Activated CD8-positive, alpha-beta memory T cell treated with anti-CD3 and anti-CD28 coated beads for 48 hours (primary cell): ENCODE results near the gene WDR73.

Experiments
- DNase-seq, 3 experiments: peaks; one replicate each; pipeline ENCODE4 v3.0.0-alpha.2; 2020; ENCODE audit warnings: low read depth in 2 of 3, low spot score in 2 of 3

The WDR73 gene

DNA sequence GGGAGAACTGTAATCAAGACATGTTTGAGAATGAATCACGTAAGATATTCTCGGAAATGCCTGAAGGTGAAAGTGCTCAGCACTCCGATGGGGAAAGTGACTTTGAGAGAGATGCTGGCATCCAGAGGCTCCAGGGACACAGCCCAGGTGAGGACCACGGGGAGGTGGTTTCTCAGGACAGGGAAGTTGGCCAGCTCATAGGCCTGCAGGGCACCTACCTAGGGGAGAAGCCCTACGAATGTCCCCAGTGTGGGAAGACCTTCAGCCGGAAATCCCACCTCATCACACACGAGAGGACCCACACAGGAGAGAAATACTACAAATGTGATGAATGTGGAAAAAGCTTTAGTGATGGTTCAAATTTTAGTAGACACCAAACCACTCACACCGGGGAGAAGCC, 33.5 kb downstream of the WDR73 start:
- DNase-seq: no peak

DNA sequence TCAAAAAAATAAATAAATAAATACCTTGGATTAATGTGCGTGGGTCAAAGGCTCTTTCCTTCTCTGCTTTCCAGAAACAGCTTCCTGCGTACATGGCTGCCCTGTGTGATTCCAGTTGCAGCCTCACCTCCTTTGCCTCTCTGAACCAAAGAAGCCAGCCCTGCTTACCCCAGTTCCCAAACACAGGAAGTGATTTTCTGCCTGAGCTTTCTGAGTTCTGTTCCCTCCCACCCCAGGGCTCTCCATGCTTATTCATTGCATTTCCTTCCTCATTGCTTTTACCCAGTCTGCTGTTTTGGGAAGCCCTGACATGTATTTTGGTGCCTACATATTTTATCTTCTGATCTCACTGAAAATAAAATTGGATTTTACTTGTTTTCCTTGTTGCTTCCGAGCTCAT, 37.8 kb downstream of the WDR73 start:
- DNase-seq: no peak

DNA sequence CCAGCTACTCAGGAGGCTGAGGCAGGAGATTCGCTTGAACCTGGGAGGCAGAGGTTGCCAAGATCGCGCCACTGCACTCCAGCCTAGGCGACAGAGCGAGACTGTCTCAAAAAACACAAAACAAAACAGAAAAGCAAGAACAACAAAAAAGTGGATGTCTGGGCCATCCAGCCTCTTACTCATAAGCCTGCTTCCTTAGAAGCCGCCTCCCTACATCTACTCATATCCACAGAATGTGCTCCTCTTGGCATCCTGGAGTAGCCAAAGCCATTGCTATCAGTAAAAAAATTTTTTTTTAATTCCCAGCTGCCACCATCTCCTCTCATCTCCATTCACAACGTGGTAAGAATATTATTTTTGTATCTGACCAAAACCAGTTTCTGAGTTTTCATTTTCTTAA, 42.5 kb downstream of the WDR73 start:
- DNase-seq: no peak

DNA sequence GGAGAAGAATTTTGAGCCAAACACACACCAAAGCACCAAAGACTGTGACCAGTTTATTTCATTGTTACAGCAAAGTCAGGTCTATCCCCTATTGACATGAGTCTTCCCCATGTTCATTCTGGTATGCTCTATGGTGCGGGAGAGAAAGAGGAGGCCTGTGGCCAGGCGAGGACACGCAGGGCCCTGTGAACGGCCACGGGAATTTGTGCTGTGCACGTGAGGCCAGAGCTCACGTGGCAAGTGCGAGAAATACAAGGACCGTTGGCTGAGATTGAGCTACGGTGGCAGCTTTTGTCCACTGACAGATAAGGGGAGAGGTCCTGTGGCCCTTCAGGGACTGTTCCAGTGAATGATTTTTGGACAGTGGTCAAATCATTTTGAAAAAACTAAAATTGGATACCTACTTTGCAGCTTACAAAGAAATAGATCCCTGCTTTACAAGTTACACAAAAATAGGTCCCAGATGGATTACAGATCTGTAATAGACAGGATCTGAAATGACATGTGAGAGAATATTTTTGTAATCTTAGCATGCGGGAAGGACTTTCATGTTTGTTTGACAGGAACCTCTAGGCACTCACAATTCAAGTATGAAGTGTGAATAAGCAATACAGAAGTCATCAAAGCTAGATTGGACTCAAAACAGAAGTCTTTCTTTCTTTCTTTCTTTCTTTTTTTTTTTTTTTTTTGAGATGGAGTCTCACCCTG, 44.1 kb downstream of the WDR73 start:
- no peak for DNase-seq

DNA sequence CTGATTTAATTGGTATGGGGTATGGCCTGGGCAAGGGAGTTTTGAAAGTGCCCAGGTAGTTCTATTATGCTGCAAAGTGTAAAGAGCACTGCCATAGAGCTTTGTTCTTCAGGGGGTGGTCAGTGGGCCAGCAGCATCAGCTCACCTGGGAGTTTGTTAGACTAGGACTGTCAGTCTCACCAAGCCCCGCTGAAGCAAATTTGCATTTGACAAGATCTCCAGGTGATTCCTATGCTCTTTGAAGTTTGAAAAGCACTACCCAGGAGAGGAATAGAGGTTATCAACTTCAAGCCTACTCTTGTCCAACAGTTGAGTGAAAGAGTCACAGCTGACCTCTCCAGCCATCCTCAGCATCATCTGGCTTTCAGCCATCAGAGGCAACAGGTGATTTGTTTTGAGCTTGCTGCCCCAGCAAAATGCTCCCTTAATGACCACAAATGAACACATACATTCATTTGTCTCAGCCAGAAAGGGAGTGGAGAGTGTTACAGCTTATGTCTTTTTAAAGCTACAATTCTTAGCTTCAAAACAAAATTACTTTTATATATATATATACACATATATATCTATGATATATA, 45.3 kb downstream of the WDR73 start:
- no peak for DNase-seq

DNA sequence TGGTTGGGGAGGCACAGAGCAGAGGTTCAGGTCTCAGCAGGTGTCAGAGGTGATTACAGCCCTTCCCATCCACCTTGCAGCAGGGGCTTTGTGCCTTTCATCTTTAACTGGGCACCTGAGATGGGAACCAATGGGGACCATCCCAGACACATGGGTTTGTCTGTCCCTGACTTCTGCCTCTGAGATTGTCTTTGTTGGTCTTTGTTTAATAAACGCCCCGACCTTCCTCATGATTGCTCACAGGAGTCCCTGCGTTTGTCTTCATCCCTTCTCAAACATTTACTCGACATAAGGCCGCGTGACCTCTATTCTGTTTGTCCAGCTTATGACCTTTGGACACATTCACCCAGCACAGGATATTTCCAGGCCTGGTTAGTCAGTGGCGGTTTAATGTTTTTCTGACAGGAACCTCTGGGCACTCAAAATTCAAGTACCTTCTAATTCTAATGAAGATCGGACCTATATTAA, 47.4 kb downstream of the WDR73 start:
- no peak for DNase-seq

DNA sequence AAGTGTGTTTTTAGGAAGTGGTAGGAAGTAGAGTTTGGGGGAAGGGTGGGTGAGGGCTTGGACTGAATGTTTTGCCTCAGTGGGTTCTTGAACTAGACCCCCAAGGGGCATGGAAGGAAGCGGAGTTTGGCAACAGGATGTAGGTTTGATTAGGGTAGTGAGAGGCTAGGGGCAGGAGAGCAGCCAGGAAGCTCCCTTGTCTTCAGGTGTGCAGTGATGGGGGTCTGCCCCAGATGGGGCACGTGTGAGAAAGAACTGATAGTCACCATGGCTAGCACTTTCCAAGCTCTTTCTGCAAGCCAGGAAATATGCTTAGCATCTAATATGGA, 48.6 kb downstream of the WDR73 start:
- DNase-seq: no peak

DNA sequence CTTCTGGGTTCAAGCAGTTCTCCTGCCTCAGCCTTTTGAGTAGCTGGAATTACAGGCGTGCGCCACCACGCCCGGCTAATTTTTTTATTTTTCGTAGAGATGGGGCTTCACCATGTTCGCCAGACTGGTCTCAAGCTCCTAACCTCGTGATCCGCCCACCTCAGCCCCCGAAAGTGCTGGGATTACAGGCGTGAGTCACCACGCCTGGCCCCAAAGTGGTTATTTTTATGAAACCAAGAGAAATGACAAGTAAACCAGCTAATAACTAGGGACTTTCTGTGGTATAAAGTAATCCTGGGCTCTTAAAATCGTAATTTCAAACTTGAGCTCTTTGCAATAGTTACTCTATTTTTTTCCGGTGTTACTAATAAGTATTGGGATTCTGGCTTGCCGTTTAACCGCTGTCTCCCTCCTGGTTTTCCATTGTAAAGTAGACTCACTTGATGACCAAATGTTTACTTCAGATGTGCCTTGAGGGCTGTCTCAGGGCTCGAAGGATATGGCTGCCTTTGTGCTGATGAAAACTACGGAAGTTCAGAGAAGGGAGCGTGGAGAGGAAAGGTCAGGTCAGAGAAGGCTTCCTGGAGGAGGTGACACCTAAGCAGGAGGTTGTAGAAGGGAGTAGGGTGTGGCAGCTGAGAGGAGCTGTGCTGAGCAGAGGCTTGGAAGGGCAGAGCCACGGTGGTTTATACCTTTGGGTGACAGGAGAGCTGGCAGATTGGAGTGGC, 49.1 kb downstream of the WDR73 start:
- DNase-seq: peak in 2 of 3 experiments; percentile 50 to 66

DNA sequence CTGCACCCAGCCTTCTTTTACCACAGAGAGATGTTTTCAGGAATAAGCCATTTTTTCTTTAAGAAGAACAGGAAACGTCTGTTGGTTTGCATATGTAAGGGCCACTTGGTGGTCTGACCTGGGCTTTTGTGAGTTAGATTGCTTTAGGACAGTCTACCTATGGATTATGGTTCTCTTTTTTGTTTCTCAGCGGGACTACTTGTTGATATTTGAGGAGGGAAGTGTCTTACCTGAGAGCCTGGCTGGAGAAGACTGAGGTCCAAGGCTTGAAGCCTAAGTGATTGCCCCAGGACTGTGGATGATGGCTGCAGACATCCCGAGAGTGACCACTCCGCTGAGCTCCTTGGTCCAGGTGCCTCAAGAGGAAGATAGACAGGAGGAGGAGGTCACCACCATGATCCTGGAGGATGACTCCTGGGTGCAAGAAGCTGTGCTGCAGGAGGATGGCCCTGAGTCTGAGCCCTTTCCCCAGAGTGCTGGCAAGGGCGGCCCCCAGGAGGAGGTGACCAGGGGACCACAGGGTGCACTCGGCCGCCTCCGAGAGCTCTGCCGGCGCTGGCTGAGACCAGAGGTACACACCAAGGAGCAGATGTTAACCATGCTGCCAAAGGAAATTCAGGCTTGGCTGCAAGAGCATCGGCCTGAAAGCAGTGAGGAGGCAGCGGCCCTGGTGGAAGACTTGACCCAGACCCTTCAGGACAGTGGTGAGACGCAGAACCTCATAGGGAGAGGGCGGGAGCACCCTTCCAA, 50.3 kb downstream of the WDR73 start:
- DNase-seq: no peak

DNA sequence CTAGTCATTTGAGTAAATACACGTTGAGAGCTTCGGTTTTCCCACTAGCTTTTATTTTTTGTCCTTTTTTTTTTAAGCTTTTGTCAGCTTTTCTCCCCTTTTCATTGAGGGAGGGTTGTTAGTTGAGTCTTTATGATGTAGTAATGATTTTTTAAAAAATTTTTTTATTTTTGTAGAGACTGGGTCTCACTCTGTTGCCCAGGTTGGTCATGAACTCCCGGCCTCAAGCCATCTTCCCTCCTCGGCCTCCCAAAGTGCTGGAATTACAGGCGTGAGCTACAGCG, 52.6 kb downstream of the WDR73 start:
- no peak for DNase-seq

DNA sequence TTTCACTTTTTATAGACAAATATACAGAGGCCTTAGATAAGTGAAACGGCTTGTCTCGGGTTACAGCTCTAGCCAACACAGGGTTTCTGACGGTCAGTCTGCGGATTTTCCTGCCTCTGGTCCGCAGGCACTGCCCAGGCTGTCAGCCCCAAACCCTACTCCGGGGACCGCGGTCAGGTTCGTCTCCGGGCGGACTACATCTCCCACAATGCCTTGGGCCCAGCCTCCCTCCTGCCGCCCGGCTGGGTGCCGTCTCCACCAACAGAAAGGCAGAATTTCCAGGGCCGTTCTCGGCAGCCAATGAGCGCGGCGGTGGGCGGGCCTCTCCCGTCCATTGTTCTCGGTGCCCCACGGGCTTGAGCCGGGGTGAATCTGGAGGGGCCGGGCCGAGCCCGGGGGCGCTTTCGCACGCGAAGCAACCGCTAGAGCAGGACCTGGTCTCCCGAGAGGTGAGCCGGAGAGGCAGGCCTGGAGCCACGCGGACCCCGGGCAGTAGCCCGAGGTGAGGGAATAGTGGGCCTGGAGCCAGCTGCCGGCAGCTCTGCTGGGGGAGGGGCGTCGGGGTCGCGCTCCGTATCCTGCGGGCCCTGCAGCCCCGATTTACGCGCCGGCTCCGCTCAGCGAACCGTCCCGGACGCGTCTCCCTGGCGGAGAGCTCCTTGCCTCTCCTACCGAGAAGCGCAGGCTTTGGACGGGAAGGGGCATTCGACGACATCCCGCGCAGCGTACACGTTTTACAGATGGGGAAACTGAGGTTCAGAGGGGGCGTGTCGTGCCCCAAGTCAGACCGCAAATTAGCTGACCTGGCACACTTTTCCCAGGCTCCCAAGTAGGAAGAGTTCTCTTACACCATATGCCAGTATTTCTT, 53.2 kb downstream of the WDR73 start, which contains the start of gene ZSCAN2:
Gene ZSCAN2, plus strand, starts transcription at position 323 of the 868 bp plus-strand sequence. CDS start 2,919 bp downstream, outside the sequence.
- peak; percentile 83 to 93 (median 89) for DNase-seq

DNA sequence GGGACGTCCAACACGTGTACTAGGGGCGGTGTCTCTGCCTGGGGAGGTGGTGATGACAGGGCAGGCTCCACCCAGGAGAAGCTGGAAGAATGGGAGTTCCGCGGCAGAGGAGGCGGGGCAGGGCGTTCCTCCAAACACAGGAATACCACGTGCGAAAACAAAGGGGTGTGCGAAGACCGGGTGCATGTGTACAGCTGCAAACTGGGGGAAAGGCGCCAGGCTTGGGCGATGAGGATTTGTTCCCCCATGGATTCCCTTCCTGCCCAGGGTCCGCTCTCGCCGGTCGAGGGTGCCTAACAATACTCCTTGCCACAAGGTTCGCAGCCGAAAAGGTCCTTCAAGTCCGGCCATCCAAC, 53.8 kb downstream of the WDR73 start:
- peak in 1 of 3 experiments; percentile 13 for DNase-seq

DNA sequence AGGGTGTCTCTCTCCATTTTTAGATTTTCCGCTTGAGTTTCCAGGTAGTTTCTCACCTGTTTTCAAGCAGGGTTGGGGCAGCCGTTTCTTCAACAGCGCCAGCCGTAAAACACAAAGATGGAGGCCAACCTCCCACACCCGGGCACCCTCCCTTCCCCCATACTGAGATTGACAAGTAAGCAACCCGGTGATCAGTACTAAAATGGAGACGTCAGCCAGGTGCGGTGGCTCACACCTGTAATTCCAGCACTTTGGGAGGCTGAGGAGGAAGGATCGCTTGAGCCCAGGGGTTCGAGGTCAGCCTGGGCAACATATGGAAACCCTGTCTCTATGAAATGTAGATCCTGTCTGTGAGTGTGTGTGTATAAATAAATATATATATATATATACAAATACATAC, 54.2 kb downstream of the WDR73 start:
- DNase-seq: no peak

DNA sequence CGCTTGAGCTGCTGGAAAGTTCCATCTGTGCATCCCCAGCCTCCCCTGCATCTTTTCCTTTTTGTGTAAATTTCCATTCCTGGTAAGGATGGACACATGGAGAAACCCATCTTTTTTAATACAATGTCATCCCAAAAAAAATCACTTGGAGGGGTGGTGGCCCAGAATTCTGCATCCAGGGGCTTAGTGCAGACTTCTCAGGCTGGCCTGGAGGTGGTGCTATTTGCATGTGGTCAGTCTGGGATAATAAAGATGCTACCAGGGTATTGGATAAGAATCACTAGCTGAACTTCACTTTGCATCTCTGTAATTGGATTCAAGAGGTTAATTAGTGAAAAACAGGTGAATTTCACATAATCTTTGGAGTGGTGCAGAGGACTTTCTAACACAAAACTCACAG, 55.1 kb downstream of the WDR73 start:
- no peak for DNase-seq

DNA sequence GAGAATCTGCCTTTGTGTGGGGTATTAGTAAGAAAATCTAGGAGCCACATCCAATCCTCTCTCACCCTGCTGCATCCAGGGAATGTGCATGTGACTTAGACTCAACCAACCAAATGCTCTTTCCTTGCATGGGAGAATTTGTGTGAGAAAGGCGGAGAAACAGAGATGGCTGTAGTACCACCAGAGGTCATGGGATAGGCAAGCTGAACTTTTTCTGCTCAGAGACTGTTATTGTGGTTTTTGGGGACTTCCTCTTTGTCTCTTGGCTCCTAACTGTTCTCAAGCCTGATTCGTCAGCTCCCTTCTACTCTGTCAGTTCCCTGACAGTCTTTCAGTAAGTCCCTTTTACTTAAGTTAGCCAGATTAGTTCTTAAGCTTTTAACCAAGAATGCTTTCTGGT, 55.8 kb downstream of the WDR73 start:
- no peak for DNase-seq

DNA sequence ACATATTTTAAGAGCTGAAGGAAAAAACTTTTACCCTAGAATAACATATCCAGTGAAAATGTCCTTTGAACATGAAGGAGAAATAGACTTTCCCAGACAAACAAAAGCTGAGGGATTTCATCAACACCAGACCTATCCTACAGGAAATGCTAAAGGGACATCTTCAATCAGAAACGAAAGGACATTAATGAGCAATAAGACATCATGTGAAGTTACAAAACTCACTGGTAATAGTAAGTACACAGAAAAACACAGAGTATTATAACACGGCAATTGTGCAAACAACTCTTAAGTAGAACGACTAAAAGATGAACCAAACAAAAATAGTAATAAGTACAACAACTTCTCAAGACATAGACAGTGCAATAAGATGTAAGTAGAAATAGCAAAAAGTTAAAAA, 56.8 kb downstream of the WDR73 start:
- DNase-seq: no peak

DNA sequence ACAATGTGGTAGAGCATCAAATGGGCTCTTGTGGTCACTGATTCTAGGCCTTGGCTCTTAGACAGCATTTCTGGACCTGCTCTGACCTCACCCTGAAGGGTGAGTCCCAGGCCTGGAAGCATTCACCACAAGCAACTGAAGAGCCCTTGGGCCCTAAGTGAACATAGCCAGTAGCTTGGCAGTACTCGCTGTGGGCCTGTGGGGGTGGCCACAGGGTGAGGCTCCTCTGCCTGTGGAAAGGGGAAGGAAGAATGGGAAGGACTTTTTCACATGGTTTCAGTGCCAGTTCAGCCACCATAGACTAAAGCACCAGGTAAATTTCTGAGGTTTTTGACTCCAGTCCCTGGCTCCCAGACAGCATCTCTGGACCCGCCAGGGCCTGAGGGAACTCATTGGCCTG, 58.4 kb downstream of the WDR73 start:
- DNase-seq: no peak

DNA sequence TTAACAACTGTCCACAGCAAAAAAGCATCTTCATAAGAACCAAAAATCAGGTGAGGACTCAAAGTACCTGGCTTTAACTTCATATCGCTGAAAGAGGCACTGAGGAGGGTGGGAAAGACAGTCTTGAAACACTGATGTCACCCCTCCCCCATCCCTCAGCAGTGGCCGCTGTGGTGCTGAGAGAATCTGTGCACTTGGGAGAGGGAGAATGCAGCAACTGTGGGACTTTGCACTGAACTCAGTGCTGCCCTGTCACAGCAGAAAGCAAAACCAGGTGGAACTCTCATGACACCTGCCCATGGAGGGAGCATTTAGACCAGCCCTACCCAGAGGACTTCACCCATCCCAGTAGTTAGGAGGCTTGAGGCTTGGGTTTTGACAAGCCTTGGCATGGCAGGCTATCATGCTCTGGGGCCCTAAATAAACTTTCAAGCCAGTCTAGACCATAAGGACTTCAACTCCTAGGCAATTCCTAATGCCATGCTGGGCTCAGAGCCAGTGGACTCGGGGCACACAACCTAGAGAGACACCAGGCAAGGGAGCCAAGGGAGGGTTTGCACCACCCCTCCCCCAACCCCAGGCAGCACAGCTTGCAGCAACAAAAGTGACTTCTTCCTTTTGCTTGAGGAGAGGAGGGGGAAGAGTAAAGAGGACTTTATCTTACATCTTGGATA, 59.3 kb downstream of the WDR73 start:
- no peak for DNase-seq

DNA sequence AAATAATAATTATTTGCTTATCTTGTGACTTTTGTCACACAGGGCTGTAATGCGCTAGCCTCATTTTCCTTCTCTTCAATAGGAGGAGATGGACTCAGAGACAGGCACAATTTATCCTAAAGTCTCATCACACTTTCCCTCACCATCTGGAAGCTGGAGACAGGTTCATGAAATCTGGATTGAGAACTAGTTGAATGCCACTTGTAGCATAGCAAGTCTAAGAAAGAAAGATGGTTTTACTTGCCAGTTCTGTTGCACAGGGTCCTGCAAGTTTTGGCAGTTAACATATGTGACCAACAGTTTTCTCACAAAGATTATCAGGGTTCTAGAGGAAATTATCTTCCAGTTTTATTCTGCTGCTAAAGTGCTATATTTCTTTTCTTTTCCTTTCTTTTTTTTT, 62.3 kb downstream of the WDR73 start:
- DNase-seq: no peak

DNA sequence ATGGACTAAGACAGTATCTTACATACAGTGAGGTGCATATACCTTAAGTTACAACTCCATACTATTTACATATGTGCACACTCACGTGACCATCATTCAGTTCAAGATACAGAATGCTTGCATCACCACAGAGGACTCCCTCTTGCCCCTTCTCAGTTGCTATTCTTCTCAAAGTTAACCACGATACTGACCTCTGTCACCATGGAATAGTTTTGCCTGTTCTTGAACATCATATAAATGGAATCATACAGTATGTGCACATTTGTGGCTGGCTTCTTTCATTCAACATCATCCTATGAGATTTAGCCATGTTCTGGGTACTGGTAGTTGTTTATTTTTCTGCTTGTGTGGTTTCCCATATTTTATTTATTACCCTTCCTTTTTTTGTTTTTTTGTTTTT, 63.7 kb downstream of the WDR73 start:
- no peak for DNase-seq
